Measurements from ENCODE around the gene ARHGAP22. TPM values are rescaled to one million over a fixed set of nuclear protein-coding genes. Genes with fewer than 3 reads are reported as not detected.

Gene ARHGAP22
- total RNA-seq, 1 experiment from 2014 or later = 13.5 TPM

GRCh38 chr10:48517482-48517881 is 87.4 kb downstream of the ARHGAP22 start:
- Mint-ChIP-seq H3K9me3 (ENCODE audit: unreplicated experiment) (peaks cover 22% of the 10 kb centered on the region), H3K4me1 (ENCODE audit: low read depth, unreplicated experiment) (peaks cover 16% of the 10 kb centered on the region), H3K36me3 (ENCODE audit: insufficient read depth, unreplicated experiment) (no peaks in the 10 kb centered on the region), H3K4me3 (ENCODE audit: unreplicated experiment) (no peak overlapping the region), H3K27me3 (ENCODE audit: insufficient read depth, unreplicated experiment) (no peaks in the 10 kb centered on the region), H3K27ac (ENCODE audit: unreplicated experiment) (peak overlapping the region; percentile 62)
- Histone ChIP-seq H3K4me3 (ENCODE audit: low read depth, low read length) (no peak overlapping the region), H3K36me3 (ENCODE audit: control insufficient read depth, insufficient read depth, low read length) (no peaks in the 10 kb centered on the region), H3K4me1 (peaks cover 1% of the 10 kb centered on the region; the same call in 1 of the 2 replicates), H3K9me3 (peaks cover 17% of the 10 kb centered on the region), H3K27me3 (replicated peaks; ENCODE audit: control insufficient read depth, insufficient read depth, low read length) (no peaks in the 10 kb centered on the region)
- intact Hi-C loops (cut with micrococcal nuclease; ENCODE audit: unreplicated experiment) = no loop called here
- BruUV-seq (replicated peaks) = no TSS peak
- ChIA-PET POLR2A (no interaction called here), CTCF (interaction anchor here (0.7 to 1.0 kb wide), 2 partner anchors 89 to 91 kb away, joined by 3 read pairs; no protein-coding TSS in a partner anchor)
- peak in 1 of 2 experiments; percentile 32 for DNase-seq
- TF ChIP-seq, protein P1, sequence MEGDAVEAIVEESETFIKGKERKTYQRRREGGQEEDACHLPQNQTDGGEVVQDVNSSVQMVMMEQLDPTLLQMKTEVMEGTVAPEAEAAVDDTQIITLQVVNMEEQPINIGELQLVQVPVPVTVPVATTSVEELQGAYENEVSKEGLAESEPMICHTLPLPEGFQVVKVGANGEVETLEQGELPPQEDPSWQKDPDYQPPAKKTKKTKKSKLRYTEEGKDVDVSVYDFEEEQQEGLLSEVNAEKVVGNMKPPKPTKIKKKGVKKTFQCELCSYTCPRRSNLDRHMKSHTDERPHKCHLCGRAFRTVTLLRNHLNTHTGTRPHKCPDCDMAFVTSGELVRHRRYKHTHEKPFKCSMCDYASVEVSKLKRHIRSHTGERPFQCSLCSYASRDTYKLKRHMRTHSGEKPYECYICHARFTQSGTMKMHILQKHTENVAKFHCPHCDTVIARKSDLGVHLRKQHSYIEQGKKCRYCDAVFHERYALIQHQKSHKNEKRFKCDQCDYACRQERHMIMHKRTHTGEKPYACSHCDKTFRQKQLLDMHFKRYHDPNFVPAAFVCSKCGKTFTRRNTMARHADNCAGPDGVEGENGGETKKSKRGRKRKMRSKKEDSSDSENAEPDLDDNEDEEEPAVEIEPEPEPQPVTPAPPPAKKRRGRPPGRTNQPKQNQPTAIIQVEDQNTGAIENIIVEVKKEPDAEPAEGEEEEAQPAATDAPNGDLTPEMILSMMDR (IDR thresholded peaks at IDR 0.05; ENCODE audit: insufficient read depth in 1 of 2, low read depth in 1 of 2, low read length in 1 of 2, severe bottlenecking in 1 of 2, unreplicated experiment in 1 of 2) = no peak

- Histone ChIP-seq H3K4me3 (ENCODE audit: low read depth, low read length) (no peak overlapping the region), H3K27me3 (replicated peaks; ENCODE audit: control insufficient read depth, insufficient read depth, low read length) (no peaks in the 10 kb centered on the region), H3K9me3 (peaks cover 17% of the 10 kb centered on the region), H3K4me1 (no peaks in the 10 kb centered on the region), H3K36me3 (ENCODE audit: control insufficient read depth, insufficient read depth, low read length) (no peaks in the 10 kb centered on the region)
- no peak overlapping the region for H3K4me3 Mint-ChIP-seq (ENCODE audit: unreplicated experiment)
- POLR2A ChIA-PET = no interaction called here
- BruUV-seq (replicated peaks) = no TSS peak
- intact Hi-C loops (cut with micrococcal nuclease; ENCODE audit: unreplicated experiment) = no loop called here
- no peaks in the 10 kb centered on the region for H3K36me3 Mint-ChIP-seq (ENCODE audit: insufficient read depth, unreplicated experiment)
- H3K9me3 Mint-ChIP-seq (ENCODE audit: unreplicated experiment) = peaks cover 22% of the 10 kb centered on the region
- H3K27ac Mint-ChIP-seq (ENCODE audit: unreplicated experiment) = no peak overlapping the region
- TF ChIP-seq, protein P1 (IDR thresholded peaks at IDR 0.05; ENCODE audit: insufficient read depth in 1 of 2, low read depth in 1 of 2, low read length in 1 of 2, severe bottlenecking in 1 of 2, unreplicated experiment in 1 of 2) = no peak
- no peak for DNase-seq
- CTCF ChIA-PET = interaction anchor here (1.0 kb wide), 1 partner anchor 92 kb away, joined by 3 read pairs; no protein-coding TSS in a partner anchor
- no peaks in the 10 kb centered on the region for H3K27me3 Mint-ChIP-seq (ENCODE audit: insufficient read depth, unreplicated experiment)
- H3K4me1 Mint-ChIP-seq (ENCODE audit: low read depth, unreplicated experiment) = peaks cover 16% of the 10 kb centered on the region
These were observed 88.0 kb downstream of the ARHGAP22 start for GRCh38 chr10:48516911-48517310.

DNA sequence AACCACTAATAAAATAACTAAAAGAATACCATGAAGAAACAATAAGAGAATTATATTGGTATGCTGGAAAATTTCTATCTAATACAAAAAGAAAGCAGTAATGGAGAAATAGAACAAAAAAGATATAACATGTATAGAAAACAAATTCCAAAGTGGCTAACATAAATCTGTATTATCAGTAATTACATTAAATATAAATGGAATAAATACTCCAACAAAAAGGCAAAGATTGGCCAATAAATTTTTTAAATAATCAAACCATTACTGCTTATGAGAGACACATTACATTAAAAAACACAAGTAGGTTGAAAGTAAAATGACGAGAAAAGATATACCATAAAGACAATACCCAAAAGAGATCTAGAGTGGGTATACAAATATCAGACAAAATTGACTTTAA is 90.0 kb downstream of the ARHGAP22 start:
- Histone ChIP-seq H3K36me3 (ENCODE audit: control insufficient read depth, insufficient read depth, low read length) (no peaks in the 10 kb centered on the region), H3K4me1 (no peaks in the 10 kb centered on the region), H3K27me3 (replicated peaks; ENCODE audit: control insufficient read depth, insufficient read depth, low read length) (no peaks in the 10 kb centered on the region), H3K9me3 (peaks cover 17% of the 10 kb centered on the region), H3K4me3 (ENCODE audit: low read depth, low read length) (no peak overlapping the region)
- Mint-ChIP-seq H3K4me1 (ENCODE audit: low read depth, unreplicated experiment) (peaks cover 9% of the 10 kb centered on the region), H3K27me3 (ENCODE audit: insufficient read depth, unreplicated experiment) (no peaks in the 10 kb centered on the region), H3K9me3 (ENCODE audit: unreplicated experiment) (peaks cover 22% of the 10 kb centered on the region), H3K4me3 (ENCODE audit: unreplicated experiment) (no peak overlapping the region), H3K36me3 (ENCODE audit: insufficient read depth, unreplicated experiment) (no peaks in the 10 kb centered on the region), H3K27ac (ENCODE audit: unreplicated experiment) (no peak overlapping the region)
- ChIA-PET POLR2A (no interaction called here), CTCF (no interaction called here)
- intact Hi-C loops (cut with micrococcal nuclease; ENCODE audit: unreplicated experiment) = no loop called here
- TF ChIP-seq, protein P1 (IDR thresholded peaks at IDR 0.05; ENCODE audit: insufficient read depth in 1 of 2, low read depth in 1 of 2, low read length in 1 of 2, severe bottlenecking in 1 of 2, unreplicated experiment in 1 of 2) = no peak
- no TSS peak for BruUV-seq (replicated peaks)
- DNase-seq = no peak

All from Caco-2 (cell line).